ENCODE measurements around the gene HVCN1.
"Not testable (repeated sequence)": the region's sequence is repeated elsewhere in the genome, so short reads cannot be mapped to it uniquely, and the experiment has no call there.

Gene HVCN1

DNA sequence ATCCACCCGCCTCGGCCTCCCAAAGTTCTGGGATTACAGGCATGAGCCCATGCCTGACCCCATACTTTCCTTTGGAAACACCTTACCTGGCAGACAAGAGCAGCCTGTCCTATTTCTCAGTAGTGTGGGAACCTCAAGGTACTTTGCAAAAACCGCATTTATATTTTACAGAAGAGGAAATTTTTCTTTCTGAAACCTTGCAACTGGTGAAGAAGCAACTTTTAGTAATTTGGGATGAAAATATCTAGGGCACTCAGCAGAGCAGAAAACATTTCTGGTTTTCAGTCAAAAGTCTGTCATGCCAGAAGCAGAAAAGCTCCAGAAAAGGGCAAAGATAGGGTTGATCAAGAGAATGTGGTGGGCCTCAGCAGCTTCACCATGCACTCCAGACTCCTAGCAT lies 21.2 kb downstream of the HVCN1 start:
- Histone ChIP-seq H3K36me3 (ENCODE audit: insufficient read depth, low read length) (no peaks in the 10 kb centered on the region), H3K9me3 (ENCODE audit: control insufficient read depth, insufficient read depth, low read length) (no peaks in the 10 kb centered on the region), H3K9ac (ENCODE audit: low read depth, low read length) (no peak overlapping the region), H3K4me1 (ENCODE audit: insufficient read depth, low read length) (peaks cover 3% of the 10 kb centered on the region; the same call in 1 of the 2 replicates)

DNA sequence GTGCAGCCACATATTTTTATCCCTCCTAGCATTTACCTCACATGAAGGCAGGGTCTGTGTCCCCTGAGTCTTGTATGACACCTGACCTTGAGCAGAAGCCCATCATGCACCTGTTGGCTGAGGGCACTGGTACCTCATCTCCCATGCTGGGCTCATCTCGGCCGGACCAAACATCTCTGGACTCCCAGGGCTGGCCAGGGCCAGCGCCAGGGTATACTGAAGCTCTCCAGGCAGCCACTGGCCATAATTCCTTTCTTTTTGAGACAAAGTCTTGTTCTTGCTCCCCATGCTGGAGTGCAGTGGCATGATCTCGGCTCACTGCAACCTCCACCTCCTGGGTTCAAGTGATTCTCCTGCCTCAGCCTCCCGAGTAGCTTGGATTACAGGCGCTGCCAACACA lies 22.0 kb downstream of the HVCN1 start:
- Histone ChIP-seq H3K9me3 (ENCODE audit: control insufficient read depth, insufficient read depth, low read length) (no peaks in the 10 kb centered on the region), H3K36me3 (ENCODE audit: insufficient read depth, low read length) (no peaks in the 10 kb centered on the region), H3K9ac (ENCODE audit: low read depth, low read length) (no peak overlapping the region), H3K4me1 (ENCODE audit: insufficient read depth, low read length) (peaks cover 3% of the 10 kb centered on the region; the same call in 1 of the 2 replicates)

DNA sequence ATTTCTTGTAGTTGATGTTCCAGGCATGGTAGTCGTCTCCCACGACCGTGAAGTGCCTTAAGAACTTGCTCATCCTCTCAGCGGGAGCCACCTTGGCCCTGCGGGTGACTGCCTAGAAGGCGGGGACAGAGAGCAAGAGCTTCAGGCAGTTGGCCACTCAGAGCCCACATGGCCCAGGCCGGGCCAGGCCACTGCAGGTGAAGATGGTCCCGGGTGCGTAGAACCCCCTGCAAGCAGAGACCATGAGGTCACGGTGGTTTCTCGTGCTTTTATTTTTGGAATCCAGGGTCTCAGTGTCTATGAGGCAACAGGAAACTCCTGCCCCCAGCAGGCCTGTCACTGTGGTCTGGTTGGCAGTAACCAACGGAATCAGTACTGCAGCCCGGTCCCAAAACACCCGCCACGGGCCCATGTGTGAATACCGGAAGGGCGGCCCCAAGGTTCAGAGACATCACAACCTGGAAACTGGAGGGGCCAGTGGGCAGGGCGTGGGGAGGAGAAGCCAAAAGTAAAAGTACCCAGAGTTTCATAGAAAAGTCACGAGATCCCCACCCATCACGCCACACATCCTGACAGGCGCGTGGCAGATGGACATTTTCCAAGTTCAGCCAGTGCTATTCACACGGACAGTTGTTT lies 27.5 kb downstream of the HVCN1 start:
- H3K9me3 ChIP-seq (ENCODE audit: control insufficient read depth, insufficient read depth, low read length): no peaks in the 10 kb centered on the region
- H3K4me1 ChIP-seq (ENCODE audit: insufficient read depth, low read length): no peaks in the 10 kb centered on the region
- H3K9ac ChIP-seq (ENCODE audit: low read depth, low read length): no peak overlapping the region
- no peaks in the 10 kb centered on the region for H3K36me3 ChIP-seq (ENCODE audit: insufficient read depth, low read length)

DNA sequence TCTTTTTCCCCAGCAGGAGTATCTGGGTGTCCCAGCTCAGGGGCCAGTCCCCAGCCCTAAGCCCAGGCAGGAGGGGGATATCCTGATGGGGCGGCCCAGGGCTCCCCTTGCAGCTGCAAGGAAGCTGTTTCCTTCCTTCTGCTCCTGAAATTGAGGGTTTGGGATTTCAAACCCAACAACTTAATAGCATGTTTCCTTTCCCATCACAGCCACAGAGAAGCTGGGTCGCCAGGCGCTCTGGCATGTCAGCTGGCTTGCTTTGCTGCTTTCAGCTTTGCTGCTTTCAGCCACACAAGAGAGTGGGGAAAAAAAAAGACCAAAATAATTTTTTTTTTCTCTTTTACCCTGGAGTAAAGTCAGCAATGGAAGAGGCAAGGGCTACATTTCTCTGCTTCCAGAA lies 30.0 kb downstream of the HVCN1 start:
- no peaks in the 10 kb centered on the region for H3K36me3 ChIP-seq (ENCODE audit: insufficient read depth, low read length)
- H3K9ac ChIP-seq (ENCODE audit: low read depth, low read length): no peak overlapping the region
- peaks cover 7% of the 10 kb centered on the region for H3K4me1 ChIP-seq (ENCODE audit: insufficient read depth, low read length)
- no peaks in the 10 kb centered on the region for H3K9me3 ChIP-seq (ENCODE audit: control insufficient read depth, insufficient read depth, low read length)

DNA sequence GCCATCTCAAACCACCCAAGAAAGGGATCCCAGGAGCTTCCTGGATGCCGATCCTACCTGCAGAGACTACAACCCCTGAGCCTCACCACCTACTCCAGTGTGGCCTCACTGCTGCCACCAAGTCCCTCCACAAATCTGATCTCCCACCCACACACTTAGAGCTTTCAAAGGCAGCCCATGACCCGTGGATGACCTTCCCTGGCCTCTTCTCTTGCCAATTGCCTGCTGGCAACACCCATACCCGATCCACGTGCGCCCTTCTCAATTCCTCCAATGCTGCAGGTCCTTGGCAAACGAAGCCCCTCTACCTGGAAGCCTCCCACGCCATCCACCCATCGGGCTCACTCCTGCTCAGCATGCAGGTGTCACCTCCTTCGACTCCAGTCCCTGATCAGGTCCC lies 30.7 kb downstream of the HVCN1 start:
- Histone ChIP-seq H3K4me1 (ENCODE audit: insufficient read depth, low read length) (peaks cover 10% of the 10 kb centered on the region), H3K9me3 (ENCODE audit: control insufficient read depth, insufficient read depth, low read length) (no peaks in the 10 kb centered on the region), H3K9ac (ENCODE audit: low read depth, low read length) (no peak overlapping the region), H3K36me3 (ENCODE audit: insufficient read depth, low read length) (no peaks in the 10 kb centered on the region)

DNA sequence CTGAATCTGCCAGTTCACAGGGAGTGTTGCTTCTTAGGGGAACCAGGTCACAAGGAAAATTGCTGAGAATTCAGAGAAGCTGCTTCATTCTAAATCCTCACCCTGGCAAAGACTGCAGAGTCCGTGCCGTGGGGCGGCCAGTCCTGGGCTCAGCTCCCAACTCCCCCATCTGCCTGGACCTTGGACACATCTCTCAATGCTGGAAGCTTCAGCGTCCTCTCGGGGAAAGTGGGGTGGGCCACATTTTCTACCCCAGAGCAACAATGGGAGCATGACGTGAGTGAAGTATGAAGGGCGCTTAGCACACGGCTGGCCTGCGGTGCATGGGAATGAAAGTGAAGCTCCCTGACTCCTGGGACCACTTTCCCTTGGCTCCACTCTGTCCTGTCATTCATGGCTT lies 31.2 kb downstream of the HVCN1 start:
- Histone ChIP-seq H3K36me3 (ENCODE audit: insufficient read depth, low read length) (no peaks in the 10 kb centered on the region), H3K9me3 (ENCODE audit: control insufficient read depth, insufficient read depth, low read length) (no peaks in the 10 kb centered on the region), H3K4me1 (ENCODE audit: insufficient read depth, low read length) (peaks cover 10% of the 10 kb centered on the region), H3K9ac (ENCODE audit: low read depth, low read length) (no peak overlapping the region)

DNA sequence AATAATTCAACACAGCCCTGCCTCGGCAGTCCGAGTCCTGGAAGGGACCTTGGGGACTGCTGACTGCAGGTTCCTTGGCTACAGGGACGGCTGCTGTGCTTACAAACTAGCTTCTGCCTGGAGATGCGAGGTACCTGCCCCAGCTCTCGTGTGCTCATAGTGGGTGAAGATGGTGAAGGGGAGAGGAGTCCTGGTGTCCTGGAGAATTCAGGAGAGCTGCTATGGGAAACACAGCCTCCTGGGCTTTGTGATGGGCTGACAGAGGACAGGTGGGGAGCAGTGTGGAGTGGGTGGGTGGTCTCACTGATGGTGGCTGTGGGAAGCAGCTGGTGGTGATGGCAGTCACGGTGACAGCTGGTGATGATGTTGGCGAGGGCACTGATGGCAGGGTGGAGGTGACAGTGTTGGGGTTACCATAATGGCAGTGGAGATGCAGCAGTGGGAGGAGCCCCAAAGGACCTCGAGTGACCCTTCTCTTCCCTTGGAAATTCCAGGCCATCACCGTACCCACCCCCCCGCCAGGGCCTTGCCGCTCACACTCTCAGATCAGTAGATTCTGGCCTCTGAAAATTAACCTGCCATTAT lies 32.8 kb downstream of the HVCN1 start:
- Histone ChIP-seq H3K9ac (ENCODE audit: low read depth, low read length) (no peak overlapping the region), H3K9me3 (ENCODE audit: control insufficient read depth, insufficient read depth, low read length) (no peaks in the 10 kb centered on the region), H3K36me3 (ENCODE audit: insufficient read depth, low read length) (no peaks in the 10 kb centered on the region), H3K4me1 (ENCODE audit: insufficient read depth, low read length) (peaks cover 10% of the 10 kb centered on the region)

DNA sequence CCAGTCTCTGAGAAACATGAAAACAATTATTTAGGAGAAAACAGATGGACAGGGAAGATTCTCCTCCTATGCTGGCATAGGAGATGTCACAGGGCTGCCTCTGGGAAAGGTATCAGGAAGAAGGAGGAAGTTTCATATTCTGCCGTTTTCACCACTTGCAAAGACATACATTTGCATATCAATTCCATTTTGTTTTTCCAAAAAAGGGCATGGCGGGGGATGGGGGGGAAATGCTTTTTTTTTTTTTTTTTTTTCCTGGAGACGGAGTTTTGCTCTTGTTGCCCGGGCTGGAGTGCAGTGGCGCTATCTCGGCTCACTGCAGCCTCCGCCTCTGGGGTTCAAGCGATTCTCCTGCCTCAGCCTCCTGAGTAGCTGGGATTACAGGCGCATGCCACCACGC lies 34.7 kb downstream of the HVCN1 start:
- H3K36me3 ChIP-seq (ENCODE audit: insufficient read depth, low read length); H3K9ac ChIP-seq (ENCODE audit: low read depth, low read length); H3K4me1 ChIP-seq (ENCODE audit: insufficient read depth, low read length); H3K9me3 ChIP-seq (ENCODE audit: control insufficient read depth, insufficient read depth, low read length): not testable (repeated sequence)

DNA sequence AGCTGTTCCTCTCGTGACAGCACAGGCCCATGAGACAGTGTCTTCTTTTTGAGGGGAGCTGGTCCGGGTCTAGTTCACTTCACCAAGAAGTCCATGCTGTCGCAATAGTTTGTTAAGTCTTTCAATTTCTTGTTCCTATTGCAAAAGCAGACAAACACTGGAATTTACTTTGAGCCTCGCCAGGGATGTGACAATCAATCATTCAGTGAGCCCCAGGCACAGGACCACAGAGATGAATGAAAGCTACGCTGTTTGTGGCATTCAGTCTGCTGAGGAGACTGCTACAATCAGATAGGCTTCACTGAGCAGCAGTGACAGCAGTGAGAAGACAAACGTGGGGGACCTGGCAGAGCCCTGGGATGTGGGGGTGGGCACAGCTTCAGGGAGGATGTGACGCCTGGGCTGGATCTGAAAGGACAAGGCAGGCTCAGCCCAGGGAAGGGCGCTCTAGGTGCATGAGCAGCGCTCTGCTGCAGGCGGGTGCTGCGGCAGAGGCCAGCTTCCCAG lies 39.5 kb downstream of the HVCN1 start:
- Histone ChIP-seq H3K9me3 (ENCODE audit: control insufficient read depth, insufficient read depth, low read length) (no peaks in the 10 kb centered on the region), H3K36me3 (ENCODE audit: insufficient read depth, low read length) (no peaks in the 10 kb centered on the region), H3K4me1 (ENCODE audit: insufficient read depth, low read length) (peaks cover 6% of the 10 kb centered on the region), H3K9ac (ENCODE audit: low read depth, low read length) (no peak overlapping the region)

DNA sequence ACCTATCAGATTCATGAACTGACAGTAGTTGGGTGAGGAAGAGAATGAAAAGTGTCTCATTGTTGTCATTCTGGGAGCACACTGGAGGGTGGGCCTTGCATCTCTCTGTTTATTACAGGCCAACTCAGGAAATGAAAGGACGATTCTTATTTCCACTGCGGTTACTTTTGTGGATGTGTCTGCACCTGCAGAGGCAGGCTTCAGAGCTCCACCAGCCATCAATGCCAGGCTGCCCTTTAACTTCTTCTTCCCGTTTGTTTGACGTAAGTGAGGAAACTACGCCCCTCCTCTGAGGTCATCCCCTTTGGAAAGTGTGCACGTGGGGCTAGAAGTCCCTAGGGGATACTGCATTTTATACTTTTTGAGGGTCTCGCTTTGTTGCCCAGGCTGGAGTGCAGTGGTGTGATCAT lies 41.3 kb downstream of the HVCN1 start:
- H3K9ac ChIP-seq (ENCODE audit: low read depth, low read length): no peak overlapping the region
- no peaks in the 10 kb centered on the region for H3K36me3 ChIP-seq (ENCODE audit: insufficient read depth, low read length)
- no peaks in the 10 kb centered on the region for H3K9me3 ChIP-seq (ENCODE audit: control insufficient read depth, insufficient read depth, low read length)
- H3K4me1 ChIP-seq (ENCODE audit: insufficient read depth, low read length): no peaks in the 10 kb centered on the region

DNA sequence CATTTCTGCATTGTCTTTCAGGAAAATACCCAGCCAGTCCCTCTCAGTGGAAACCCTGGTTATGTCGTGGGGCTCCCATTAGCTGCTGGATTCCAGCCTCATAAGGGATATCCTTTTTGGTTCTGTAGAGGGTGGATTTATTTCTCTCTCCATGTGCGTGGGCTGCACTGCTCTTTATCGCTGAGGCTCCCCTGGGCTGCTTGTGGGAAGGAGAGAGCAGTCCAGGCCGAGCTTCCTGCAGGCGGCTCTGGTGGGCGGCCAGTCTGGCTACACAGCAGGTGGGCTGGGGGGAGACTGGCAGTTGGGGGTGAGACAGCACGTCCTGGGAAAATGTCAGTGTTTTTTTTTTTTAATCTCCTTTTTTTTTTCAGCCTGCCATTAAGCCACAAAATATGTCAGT lies 47.4 kb downstream of the HVCN1 start:
- Histone ChIP-seq H3K9ac (ENCODE audit: low read depth, low read length) (no peak overlapping the region), H3K9me3 (ENCODE audit: control insufficient read depth, insufficient read depth, low read length) (no peaks in the 10 kb centered on the region), H3K36me3 (ENCODE audit: insufficient read depth, low read length) (no peaks in the 10 kb centered on the region), H3K4me1 (ENCODE audit: insufficient read depth, low read length) (0 out of 2 replicates have a peak, but pooled peaks cover 4% of the 10 kb centered on the region)

DNA sequence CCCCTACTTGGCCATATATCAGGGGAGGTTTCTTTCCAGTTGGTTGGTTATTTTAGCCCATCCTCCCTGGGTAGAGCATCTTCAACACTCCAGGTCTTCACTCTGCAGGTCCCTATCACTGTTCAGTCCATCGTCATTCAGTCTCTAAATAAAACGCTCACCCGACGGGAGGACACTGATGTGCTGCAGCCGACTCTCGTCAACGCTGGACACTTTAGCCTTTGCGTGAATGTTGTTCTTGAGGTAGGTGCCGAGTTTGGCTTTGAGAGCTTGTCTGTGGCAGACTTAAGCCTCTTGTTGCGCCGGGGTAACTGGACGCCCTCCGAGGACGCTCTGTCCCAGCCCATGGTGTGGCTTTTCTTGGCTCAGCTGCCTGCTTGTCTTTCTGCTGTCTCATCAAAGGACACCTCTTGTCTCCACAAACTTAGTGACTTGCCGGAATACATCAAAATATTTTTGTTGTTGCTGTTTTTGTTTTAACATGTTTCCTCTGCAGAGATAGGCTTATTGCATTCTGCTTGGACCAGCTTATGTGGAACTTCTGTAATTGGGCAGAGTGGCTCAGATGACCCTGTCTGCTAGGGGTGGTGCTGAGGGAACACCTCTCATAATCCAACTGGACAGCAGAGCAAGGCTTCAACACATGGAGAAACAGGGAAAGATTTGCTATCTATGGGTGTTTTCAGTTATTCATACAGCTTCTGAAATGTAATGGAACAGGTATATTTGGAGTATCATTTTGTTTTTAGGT lies 48.5 kb downstream of the HVCN1 start:
- Histone ChIP-seq H3K9me3 (ENCODE audit: control insufficient read depth, insufficient read depth, low read length) (no peaks in the 10 kb centered on the region), H3K4me1 (ENCODE audit: insufficient read depth, low read length) (0 out of 2 replicates have a peak, but pooled peaks cover 4% of the 10 kb centered on the region), H3K36me3 (ENCODE audit: insufficient read depth, low read length) (no peaks in the 10 kb centered on the region), H3K9ac (ENCODE audit: low read depth, low read length) (no peak overlapping the region)

DNA sequence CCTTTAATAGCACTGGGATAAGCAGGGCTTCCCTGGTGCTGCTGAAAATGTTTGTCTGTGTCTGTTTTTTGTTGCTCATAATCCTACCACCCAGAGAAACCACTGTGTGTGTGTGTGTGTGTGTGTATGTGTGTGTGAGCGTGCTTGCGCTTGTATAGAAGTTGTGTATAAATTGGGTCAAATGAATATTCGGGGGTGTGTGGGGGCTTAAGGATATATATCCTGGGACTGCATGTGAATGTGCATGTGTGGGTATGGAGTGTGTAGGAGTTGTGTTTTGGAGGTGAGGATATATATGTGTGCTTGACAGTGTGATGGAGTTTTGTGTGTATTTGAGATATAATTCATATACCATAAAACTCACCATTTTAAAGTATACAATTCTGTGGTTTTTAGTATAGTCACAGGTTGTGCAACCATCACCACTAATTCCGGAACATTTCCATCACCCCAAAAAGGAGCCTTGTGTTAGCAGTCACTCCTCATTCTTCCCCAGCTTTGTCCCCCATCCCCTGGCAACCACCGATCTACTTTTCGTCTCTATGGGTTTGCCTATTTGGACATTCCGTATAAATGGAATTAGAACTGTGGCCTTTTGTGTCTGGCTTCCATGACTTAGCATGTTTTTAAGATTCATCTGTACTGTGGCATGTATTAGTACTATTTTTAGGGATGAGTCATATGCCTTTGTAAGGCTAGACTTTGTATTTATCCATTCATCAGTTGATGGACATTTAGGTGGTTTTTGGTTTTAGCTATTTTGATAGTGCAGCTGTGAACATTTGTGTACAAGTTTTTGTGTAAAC lies 49.4 kb downstream of the HVCN1 start:
- Histone ChIP-seq H3K4me1 (ENCODE audit: insufficient read depth, low read length) (0 out of 2 replicates have a peak, but pooled peaks cover 4% of the 10 kb centered on the region), H3K9ac (ENCODE audit: low read depth, low read length) (no peak overlapping the region), H3K9me3 (ENCODE audit: control insufficient read depth, insufficient read depth, low read length) (no peaks in the 10 kb centered on the region), H3K36me3 (ENCODE audit: insufficient read depth, low read length) (no peaks in the 10 kb centered on the region)

DNA sequence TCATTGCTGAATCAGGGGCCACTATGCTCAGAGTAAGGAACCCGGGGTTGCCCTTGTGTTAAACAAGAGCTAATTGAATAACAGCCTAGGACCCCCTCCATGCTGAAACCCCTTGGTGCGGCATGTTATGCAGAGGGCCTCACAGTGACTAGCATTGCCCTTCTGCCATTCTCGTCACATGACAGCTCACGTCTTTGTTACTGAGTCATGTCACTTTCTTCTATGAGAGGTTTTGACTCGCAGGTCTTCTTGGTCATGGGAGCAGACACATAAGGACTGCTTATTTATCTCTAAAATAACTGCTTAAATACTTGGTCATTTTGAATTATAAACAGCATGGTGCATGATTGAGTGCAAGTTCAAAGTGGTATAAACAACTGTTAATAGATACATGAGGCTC lies 50.1 kb downstream of the HVCN1 start:
- no peaks in the 10 kb centered on the region for H3K9me3 ChIP-seq (ENCODE audit: control insufficient read depth, insufficient read depth, low read length)
- no peaks in the 10 kb centered on the region for H3K36me3 ChIP-seq (ENCODE audit: insufficient read depth, low read length)
- no peak overlapping the region for H3K9ac ChIP-seq (ENCODE audit: low read depth, low read length)
- H3K4me1 ChIP-seq (ENCODE audit: insufficient read depth, low read length): 0 out of 2 replicates have a peak, but pooled peaks cover 4% of the 10 kb centered on the region

All from ES-I3 (cell line).